Retinal pigment epithelial cell (primary cell): Measurements from ENCODE around the gene CACNA1G.

ENCODE experiments used
- DNase-seq: peaks from one replicate; pipeline ENCODE4 v3.0.0-alpha.2; 2010; ENCODE audit warnings: low read depth
- H3K4me3 ChIP-seq: 2 replicates; pipeline ENCODE4 v1.5.1; 2011; ENCODE audit warnings: mild to moderate bottlenecking, low read length, control low read depth, moderate library complexity
- CTCF ChIP-seq: conservative IDR thresholded peaks from 2 replicates; pipeline ENCODE4 v1.5.1; 2011; ENCODE audit warnings: low read depth, low read length, control low read depth, inconsistent platforms

Gene CACNA1G

GRCh38 chr17:50541402-50541715, 19.2 kb upstream of the CACNA1G start:
- TF ChIP-seq CTCF: no peak
- H3K4me3 ChIP-seq: peak overlapping the region; percentile 36
- DNase-seq: no peak

- peak; percentile 37 for DNase-seq
- peak overlapping the region; percentile 56 for H3K4me3 ChIP-seq
- no peak for TF ChIP-seq CTCF
Observed at GRCh38 chr17:50541716-50542688, 18.5 kb upstream of the CACNA1G start.

DNA sequence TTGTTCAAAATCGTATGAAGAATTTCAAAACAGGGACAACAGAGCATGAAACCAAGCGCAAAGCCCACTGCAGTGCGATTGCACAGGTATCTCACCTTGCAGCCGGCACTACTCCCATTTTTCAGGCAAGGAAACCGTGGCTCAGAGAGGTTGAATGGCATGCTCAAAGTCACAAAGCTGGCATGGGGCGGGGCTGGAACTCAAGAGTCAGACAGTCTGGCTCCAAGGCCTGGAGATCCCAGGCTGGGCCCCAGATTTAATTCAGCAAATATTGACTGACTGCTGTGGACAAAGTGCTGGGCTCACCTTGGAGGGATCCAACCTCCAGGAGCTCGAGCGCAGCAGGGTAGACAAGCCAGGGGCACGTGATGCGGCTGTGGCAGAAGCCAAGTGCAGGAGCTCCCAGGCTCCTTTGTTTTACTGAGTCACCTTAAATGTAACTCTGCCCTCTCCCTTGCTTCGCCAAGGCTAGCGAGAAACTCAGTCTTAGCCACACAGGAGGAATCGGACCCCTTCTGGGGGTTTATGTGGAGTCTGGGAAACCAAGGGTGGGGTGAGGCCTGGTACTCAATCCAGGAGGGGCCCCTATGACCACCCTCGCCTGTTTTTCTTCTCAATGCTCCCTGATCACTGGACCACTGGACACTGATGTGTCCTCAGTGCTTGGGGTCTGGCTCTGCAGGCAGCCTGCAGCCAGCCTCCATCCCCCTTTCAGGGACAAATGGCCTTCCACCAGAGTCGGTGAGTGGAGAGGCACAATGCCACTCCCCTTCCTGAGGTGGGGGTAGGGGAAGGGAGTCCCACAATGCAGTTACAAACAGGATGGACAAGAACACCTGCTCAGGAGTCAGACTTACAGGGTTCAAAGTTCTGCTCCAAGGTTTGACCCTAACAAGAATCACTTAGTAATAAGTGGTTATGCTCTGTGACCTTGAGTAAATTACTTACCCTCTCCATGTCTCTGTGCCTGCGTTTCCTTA, 17.4 kb upstream of the CACNA1G start:
- H3K4me3 ChIP-seq: peak overlapping the region; percentile 56
- DNase-seq: peak; percentile 27
- no peak for TF ChIP-seq CTCF

GRCh38 chr17:50544516-50544915, 16.0 kb upstream of the CACNA1G start:
- TF ChIP-seq CTCF: no peak
- no peak for DNase-seq

GRCh38 chr17:50545311-50545710, 15.2 kb upstream of the CACNA1G start:
- no peak for DNase-seq
- no peak overlapping the region for H3K4me3 ChIP-seq
- TF ChIP-seq CTCF: no peak

More at GRCh38 chr17:50544516-50544915, 16.0 kb upstream of the CACNA1G start:
- H3K4me3 ChIP-seq: no peak overlapping the region

GRCh38 chr17:50546701-50547034, 13.8 kb upstream of the CACNA1G start:
- no peak for DNase-seq
- H3K4me3 ChIP-seq: no peak overlapping the region
- TF ChIP-seq CTCF: no peak
